Stimulated activated CD4-positive, alpha-beta T cell treated with anti-CD3 and anti-CD28 coated beads, TNF-alpha, amount 100 ng/mL, for 4 hours (primary cell): ENCODE measurements around the gene SPECC1L.

Experiments used
- DNase-seq, 3 experiments: peaks; one replicate each; pipeline ENCODE4 v3.0.0-alpha.2; 2020; ENCODE audit warnings: low read depth in 3 of 3

SPECC1L gene

DNA sequence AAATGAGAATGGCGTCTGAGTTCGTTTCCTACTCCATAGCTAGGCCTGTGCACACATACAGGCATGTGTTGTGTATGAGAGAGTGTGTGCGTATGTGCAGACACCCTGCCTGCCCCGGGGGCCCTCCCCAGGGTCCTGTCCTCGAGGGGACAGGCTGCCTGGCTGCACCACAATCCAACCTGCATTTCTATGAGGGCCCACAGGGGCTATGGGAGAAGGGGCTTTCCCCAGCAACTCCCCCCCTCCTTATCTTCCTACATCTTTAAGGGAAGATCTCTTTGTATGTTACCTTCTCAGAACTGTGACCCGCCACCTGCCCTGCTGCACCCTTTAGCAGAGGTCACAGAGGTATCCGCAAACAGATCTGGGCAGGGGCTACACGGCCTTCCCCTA, 171.7 kb downstream of the SPECC1L start:
- DNase-seq: no peak

DNA sequence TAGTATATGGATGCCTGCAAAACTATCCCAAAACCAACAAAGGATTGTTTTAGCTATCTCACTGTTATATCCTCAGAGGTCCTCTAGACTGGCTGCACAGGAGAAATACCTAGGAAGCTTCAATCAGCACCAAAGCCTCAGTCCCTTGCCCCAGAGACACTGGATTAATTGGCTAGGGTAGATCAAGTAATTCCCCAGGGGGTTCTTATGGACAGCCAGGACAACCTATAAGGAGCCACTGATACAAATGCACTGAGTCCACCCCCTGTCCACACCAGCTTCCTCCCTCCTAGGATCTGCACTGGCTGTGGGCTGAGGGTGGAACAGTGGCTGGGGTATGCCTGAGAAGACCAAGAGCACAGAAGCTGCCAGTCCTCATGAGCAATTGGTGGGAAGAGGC, 173.0 kb downstream of the SPECC1L start:
- no peak for DNase-seq

GRCh38 chr22:24444251-24444650, 173.6 kb downstream of the SPECC1L start:
- DNase-seq: no peak

DNA sequence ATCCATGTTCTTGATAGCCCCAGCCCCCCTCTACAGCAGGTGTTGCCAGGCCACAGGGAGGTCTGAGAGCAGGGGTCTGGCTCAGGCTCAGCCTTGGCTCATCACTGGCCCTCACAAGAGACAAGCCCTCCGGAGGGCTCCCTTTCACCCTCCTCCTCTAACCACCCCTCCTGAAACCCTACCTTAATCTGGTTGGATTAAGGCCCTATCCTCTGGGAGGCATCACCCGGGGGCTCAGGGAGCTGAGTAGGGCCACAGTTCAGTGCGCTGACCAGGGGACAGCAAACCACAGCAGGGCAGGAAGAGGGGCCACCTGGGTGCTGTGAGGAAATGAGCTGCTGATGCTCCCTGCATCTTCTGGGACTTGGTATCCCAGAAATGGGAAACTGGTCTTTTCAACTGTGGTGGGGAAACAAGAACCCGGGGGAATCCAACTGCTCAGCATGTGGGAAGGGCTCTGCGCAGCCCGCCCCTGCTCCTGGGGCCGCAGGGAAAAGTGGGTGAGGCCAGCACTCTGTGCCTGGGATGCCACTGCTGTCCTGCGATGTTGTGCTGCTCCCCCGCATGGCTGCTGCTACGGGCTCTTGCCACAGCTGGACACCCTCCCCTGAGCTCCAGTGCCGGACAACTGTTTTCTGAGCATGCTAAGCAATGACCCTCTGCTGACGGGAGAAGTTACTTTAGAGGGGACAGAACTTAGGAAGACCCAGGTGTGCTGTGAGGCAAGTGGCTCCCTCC, 174.3 kb downstream of the SPECC1L start:
- DNase-seq: no peak

DNA sequence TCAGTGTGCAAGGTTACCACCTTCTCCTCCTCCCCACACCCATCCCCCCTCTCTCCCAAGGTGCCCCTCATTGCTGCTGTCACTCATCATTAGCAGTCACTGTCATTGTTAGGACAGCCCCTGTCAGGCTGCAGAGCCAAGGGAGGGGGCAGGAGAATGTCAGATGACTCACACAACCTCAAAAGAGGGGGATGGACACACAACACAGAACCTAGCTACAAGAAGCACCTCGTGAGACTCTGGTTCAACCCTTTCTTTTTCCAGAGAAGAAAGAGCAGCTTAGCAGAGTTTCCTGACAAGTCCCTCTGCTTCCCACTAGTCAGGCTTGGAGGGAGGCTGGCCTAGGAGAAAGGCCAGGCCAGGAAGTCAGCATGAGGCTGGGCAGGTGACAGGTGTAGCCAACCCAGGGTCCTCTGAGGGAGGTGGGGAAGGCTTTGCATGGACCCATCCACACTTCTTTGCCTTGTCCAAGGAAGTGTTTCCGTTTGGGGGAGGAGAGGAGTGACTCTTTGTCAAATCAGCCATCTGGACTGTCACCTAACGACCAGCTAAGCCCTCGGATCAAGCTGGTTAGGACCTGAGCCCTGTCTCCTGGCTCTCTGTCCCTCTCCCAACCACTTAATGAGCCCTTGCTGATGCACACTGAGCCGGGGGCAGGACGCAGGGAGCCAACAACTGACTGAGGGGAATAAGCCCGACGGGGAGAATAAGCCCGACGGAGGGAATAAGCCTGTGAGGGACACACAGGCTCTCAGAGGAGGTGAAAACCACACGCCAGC, 175.0 kb downstream of the SPECC1L start:
- DNase-seq: no peak

DNA sequence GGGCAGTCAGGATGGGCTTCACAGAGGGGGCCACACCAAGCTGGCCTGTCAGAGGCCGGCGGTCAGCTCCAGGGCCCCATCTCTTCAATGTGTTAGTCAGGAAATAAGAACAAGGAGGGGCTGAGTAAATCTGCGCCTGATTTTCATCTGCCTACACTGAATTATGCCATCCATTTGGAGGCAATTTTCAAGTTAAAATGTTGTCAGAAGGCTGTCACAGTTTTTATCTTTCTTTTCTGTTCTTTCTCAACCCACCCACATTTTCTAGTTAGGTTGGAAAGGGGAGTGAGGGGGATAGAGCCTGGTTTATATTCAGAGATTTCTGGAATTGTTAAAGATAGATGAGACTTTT, 175.6 kb downstream of the SPECC1L start:
- no peak for DNase-seq

- DNase-seq: no peak
These were observed 180.0 kb downstream of the SPECC1L start for GRCh38 chr22:24450610-24451009.

DNA sequence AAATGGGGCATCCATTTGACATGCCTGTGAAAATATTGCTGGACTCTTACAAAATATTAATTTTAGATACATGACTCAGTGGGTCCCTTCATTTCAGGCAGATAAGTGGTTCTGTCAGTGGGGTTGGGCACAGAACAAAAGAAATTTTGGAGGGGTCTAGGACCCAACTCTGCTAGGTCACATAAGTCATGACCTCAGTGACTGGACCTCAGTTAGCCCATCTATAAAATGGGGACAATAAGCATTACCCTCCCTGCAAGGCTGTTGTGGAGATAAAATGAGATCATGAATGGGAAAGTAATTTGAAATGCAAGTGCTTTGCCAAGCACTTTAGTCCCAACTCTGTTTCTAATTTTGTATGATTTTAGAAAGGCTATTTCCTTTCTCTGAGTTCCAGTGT, 180.5 kb downstream of the SPECC1L start:
- DNase-seq: no peak

DNA sequence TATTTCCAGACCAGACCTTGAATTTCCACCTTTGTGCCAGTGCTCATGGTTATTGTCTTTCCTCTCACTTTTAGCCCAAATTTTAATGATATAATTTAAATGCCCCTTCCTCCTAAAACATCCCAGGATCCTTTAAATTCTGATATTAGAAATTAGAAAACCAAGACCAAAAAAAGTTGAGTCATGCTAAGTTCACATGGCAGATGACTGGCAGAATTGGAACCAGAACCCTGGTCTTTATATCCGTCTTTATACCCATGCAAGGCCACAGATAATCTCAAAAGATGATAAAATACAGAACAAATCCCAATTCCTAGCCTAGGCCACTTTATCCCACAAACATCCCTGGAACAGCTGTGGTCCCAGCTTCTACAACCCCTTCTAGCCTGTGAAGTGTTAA, 183.2 kb downstream of the SPECC1L start:
- no peak for DNase-seq

GRCh38 chr22:24455039-24455438, 184.4 kb downstream of the SPECC1L start:
- no peak for DNase-seq

DNA sequence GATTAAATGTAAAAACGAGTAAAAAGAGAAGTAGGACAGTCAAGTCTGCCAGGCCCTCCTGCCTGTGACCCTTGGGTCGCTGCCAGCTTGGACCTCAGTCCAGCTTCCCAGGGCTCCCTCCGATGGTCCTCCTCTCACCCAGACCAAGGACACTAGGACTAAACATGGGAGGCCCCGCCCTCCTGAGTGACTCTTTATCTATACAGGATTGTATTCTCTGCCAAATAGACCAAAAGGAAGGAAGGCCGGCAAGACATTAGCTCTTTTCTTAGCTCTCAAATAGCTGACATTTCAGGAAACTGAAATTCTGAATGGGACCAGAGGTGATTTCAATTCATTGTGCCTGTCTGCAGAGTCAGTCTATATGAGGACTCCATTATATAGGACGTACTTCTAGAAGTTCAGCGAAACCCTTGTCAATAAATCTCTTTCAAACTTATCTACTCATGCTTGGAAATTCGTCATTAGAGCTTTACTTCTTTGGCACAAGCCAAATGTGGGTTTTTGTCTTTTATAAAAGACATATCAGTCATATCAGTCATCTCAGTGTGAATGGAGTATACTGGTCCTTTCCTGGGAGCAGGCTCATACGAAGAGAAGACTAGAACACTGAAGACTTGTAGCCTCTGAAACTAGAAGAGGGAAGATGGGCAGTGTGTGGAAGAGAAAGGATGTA, 185.3 kb downstream of the SPECC1L start:
- DNase-seq: no peak

DNA sequence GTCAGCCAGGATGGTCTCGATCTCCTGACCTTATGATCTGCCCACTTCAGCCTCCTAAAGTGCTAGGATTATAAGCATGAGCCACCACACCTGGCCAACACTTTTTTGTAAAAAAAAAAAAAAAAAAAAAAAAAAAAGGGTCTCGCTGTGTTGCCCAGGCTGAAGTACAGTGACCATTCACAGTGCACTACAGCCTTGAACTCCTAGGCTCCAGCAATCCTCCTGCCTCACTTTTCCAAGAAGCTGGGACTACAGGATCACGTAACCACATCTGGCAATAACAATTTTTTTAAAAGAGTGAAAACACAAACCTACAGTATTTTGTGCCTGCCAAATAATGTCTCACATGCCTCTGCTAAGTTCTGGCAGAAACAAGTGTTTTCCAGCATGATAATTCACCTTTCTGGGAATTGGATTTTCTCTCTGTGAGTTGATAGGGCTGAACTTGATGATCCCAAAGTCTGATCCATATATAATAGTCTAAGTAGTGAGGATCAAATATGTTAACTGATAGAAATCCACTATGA, 187.3 kb downstream of the SPECC1L start:
- no peak for DNase-seq

- DNase-seq: no peak
These were observed 189.3 kb downstream of the SPECC1L start for GRCh38 chr22:24459911-24460310.

GRCh38 chr22:24460418-24461089, 189.9 kb downstream of the SPECC1L start:
- DNase-seq: no peak

DNA sequence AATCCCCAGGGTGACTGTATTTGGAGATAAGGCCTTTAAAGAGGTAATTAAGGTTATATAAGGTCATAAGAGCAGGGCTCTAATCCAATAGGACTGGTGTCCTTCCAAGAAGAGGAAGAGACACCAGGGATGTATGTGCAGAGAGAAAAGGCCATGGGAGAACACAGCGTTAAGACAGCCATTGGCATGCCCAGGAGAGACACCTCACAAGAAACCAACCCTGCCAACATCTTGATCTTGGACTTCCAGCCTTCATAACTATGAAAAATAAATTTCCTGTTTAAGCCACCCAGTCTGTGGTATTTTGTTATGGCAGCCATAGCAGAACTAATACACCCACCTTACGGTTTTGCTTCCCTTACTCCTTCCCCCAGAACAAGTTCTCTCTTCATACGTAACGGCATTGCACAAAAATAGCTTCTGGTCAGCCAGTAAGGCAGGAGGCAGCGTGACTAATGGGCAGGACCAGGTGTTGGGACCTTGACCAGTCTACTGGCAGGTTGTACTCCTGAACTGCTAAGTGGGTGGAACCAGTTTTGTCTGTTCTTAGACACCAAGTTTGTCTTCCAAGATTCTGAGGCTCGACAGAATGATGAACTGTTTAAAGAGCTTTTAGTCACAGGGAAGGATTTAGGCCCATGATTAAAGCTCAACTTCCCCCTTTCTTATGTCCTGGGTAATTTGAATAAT, 192.6 kb downstream of the SPECC1L start:
- no peak for DNase-seq

GRCh38 chr22:24465566-24465965, 194.9 kb downstream of the SPECC1L start:
- DNase-seq: no peak

DNA sequence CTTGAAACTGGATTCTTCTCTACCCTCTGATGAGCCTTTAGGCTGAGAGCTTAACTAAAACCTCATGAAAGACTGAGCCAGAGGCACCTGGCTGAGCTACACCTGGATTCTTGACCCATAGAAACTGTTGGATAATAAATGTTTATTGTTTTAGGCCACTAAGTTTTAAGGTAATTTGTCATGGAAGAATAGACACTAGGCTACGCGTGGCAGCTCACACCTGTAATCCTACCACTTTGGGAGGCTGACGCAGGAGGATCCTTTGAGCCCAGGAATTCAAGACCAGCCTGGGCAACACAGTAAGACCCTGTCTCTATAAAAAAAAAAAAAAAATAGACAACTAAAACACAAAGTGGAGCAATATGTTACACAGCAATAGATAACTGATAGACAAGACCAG, 195.3 kb downstream of the SPECC1L start:
- DNase-seq: no peak

- DNase-seq: no peak
These were observed 196.2 kb downstream of the SPECC1L start for GRCh38 chr22:24466716-24467328.

GRCh38 chr22:24467340-24467739, 196.7 kb downstream of the SPECC1L start:
- no peak for DNase-seq
